Right atrium auricular region (tissue), 2 donors: Measurements from ENCODE around the gene SHISAL2A. TPM values are rescaled to one million over a fixed set of nuclear protein-coding genes. Genes with fewer than 3 reads are reported as not detected.

Source experiments
- DNase-seq: peaks from one replicate; pipeline ENCODE4 v3.0.0-alpha.2; 2019; ENCODE audit warnings: low spot score
- H3K27ac ChIP-seq, 2 donors: fragments of 200-600 bp; sonication (generic); 1 replicate in 1 of 2; 2 replicates in 1 of 2; pipeline ENCODE4 v1.5.1; 2016 to 2019
- H3K27me3 ChIP-seq, 2 donors: fragments of 200-600 bp; sonication (generic); one replicate each; pipeline versions ENCODE4 v1.5.1 to v1.6.0; 2017 to 2019
- H3K36me3 ChIP-seq: fragments of 200-600 bp; sonication (generic); one replicate; pipeline ENCODE4 v1.5.1; 2016
- H3K4me1 ChIP-seq, 2 donors: fragments of 200-600 bp; sonication (generic); one replicate each; pipeline versions ENCODE4 v1.5.1 to v1.6.0; 2017 to 2019
- H3K4me3 ChIP-seq, 2 donors: fragments of 200-600 bp; sonication (generic); 1 replicate in 1 of 2; 2 replicates in 1 of 2; pipeline ENCODE4 v1.5.1; 2017 to 2019; ENCODE audit warnings: mild to moderate bottlenecking in 1 of 2, moderate library complexity in 1 of 2
- H3K9me3 ChIP-seq, 2 donors: fragments of 200-600 bp; sonication (generic); one replicate each; pipeline ENCODE4 v1.5.1; 2019
- total RNA-seq, 2 donors: library from RNA; depleted of rRNA; stranded (reverse); fragments of >200 nt; gene quantifications; one replicate each; pipeline ENCODE4 v1.1.0, GENCODE V29; 2016
- TF ChIP-seq, protein P1 (sequence below), 2 donors: fragments of 200-600 bp; sonication (generic); IDR thresholded peaks; one replicate each; pipeline ENCODE4 v1.5.1; 2019; ENCODE audit warnings: antibody characterized with exemption in 2 of 2

Gene SHISAL2A
- total RNA-seq, 2 donors from 2014 or later, result not detected

DNA sequence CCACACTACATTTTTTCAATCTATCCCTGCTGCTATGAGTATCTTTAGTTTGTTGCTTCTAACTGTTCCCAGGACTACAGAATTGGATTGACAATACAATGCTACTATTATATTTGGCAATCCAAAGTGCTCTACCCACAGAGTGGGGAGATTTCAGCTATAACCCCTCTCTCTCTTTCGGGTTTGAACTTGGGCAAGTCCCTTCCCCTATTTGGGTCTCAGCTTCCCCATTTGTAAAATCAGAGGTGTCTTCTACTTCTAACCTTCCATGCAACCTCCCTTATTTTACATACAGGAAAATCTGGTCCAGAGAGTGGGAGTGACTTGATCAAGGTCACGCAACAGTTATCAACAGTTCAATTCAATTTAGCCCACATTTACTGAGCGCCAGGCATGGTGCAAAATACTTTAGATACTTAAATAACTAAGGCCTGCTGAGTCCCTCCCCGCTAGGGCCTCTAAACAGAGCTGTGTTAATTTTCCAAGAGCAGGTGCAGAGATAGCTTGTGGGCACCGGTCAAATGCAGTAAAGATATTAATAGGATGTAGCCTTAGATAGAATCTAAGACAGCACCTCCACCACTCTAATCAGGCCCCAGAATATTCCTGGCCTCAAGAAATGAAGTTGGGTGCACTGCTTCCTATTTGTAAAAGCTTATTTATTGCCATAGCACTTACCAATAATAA, 40.2 kb upstream of the SHISAL2A start:
- TF ChIP-seq, protein P1, sequence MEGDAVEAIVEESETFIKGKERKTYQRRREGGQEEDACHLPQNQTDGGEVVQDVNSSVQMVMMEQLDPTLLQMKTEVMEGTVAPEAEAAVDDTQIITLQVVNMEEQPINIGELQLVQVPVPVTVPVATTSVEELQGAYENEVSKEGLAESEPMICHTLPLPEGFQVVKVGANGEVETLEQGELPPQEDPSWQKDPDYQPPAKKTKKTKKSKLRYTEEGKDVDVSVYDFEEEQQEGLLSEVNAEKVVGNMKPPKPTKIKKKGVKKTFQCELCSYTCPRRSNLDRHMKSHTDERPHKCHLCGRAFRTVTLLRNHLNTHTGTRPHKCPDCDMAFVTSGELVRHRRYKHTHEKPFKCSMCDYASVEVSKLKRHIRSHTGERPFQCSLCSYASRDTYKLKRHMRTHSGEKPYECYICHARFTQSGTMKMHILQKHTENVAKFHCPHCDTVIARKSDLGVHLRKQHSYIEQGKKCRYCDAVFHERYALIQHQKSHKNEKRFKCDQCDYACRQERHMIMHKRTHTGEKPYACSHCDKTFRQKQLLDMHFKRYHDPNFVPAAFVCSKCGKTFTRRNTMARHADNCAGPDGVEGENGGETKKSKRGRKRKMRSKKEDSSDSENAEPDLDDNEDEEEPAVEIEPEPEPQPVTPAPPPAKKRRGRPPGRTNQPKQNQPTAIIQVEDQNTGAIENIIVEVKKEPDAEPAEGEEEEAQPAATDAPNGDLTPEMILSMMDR (IDR thresholded peaks at IDR 0.05), result no peak
- H3K27ac ChIP-seq, result no peak overlapping the region

DNA sequence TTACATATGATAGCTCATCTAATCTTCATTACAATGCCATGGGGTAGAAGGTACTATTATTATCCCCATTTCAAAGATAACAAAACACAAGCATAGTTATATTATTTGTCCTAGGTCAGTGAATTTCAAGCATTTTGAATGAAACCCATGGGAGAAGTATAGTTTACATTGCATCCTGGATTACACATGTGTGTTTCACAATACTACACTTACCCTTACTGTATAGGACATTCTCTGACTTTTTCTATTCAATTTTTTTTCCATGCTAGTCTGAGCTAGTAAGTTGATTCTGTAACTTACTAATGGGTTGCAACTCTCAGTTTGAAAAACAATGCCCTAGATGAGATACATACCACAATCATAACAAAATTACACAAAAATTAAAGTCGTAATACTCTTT, 39.5 kb upstream of the SHISAL2A start:
- H3K27me3 ChIP-seq, result no peaks in the 10 kb centered on the region
- TF ChIP-seq, protein P1 (IDR thresholded peaks at IDR 0.05), result no peak
- DNase-seq, result no peak
- no peaks in the 10 kb centered on the region for H3K4me1 ChIP-seq
- H3K9me3 ChIP-seq, result no peaks in the 10 kb centered on the region
- no peak overlapping the region for H3K4me3 ChIP-seq
- H3K36me3 ChIP-seq, result no peaks in the 10 kb centered on the region
- no peak overlapping the region for H3K27ac ChIP-seq

More for the DNA sequence above, 40.2 kb upstream of the SHISAL2A start:
- H3K4me3 ChIP-seq, result no peak overlapping the region
- H3K9me3 ChIP-seq, result no peaks in the 10 kb centered on the region
- no peak for DNase-seq
- no peaks in the 10 kb centered on the region for H3K36me3 ChIP-seq
- no peaks in the 10 kb centered on the region for H3K27me3 ChIP-seq
- H3K4me1 ChIP-seq, result no peaks in the 10 kb centered on the region

DNA sequence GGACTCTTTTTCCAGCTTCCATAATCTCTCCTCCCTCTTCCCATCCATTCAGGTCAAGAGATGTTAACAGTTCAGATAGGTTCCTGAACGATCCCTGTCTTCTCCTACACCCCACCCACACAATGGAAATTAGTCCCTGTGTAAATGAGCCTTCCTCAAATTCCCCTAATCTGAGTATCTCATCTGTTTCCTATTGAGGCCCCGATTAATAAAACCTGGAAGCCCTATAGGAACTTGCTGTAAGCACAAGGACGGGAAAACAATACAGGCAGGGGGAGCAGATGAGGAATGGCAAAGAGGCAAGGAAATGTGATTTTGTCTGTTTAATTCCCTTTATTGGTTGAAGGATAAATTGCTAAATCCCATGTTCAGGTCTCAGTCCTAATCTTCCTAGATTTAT, 37.9 kb upstream of the SHISAL2A start:
- DNase-seq, result no peak
- TF ChIP-seq, protein P1 (IDR thresholded peaks at IDR 0.05), result no peak
- no peak overlapping the region for H3K27ac ChIP-seq
- H3K27me3 ChIP-seq, result no peaks in the 10 kb centered on the region
- no peaks in the 10 kb centered on the region for H3K4me1 ChIP-seq
- H3K9me3 ChIP-seq, result no peaks in the 10 kb centered on the region
- no peaks in the 10 kb centered on the region for H3K36me3 ChIP-seq
- H3K4me3 ChIP-seq, result no peak overlapping the region

DNA sequence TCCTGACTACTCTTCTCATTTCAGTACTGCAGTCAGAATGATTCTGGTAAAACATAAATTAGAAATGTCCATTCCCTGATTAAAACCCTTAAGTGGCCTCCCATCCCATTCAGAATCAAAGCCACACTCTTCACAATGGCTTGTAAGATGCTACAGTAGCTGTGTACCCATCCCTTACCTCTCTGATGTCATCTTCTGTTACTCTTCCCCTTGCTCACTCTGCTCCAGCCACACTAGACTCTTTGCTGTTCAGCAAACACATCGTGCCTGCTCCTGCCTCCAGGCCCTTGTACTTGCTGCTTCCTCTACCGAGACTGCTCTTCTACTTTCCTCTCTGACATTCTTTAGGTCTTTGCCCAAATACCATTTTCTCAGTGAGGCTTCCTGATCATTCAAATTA, 35.1 kb upstream of the SHISAL2A start:
- H3K9me3 ChIP-seq, result no peaks in the 10 kb centered on the region
- no peak overlapping the region for H3K27ac ChIP-seq
- TF ChIP-seq, protein P1 (IDR thresholded peaks at IDR 0.05), result no peak
- no peaks in the 10 kb centered on the region for H3K27me3 ChIP-seq
- peaks cover 0 to 14% of the 10 kb centered on the region in 2 donors for H3K4me1 ChIP-seq
- DNase-seq, result no peak
- H3K36me3 ChIP-seq, result no peaks in the 10 kb centered on the region
- no peak overlapping the region for H3K4me3 ChIP-seq

DNA sequence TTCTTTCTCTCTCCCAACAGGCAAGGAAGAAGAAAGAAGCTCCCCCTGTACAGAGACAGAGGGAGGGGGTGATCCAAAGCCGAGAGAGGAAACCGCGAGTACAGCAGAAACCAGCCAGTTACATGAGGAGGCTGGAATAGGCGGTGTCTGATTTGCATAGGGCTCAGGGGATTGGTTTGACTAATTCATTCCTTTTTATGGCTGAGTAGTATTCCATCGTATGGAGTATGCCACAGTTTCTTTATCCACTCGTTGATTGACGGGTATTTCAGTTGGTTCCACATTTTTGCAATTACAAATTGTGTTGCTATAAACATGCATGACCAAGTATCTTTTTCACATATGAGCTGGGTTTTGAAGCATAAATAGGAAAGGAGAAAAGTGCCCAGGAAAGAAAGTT, 34.2 kb upstream of the SHISAL2A start:
- TF ChIP-seq, protein P1 (IDR thresholded peaks at IDR 0.05), result no peak
- Histone ChIP-seq H3K9me3 (no peaks in the 10 kb centered on the region), H3K36me3 (no peaks in the 10 kb centered on the region), H3K4me1 (peaks cover 0 to 22% of the 10 kb centered on the region in 2 donors), H3K27ac (no peak overlapping the region), H3K4me3 (no peak overlapping the region), H3K27me3 (no peaks in the 10 kb centered on the region)
- no peak for DNase-seq

DNA sequence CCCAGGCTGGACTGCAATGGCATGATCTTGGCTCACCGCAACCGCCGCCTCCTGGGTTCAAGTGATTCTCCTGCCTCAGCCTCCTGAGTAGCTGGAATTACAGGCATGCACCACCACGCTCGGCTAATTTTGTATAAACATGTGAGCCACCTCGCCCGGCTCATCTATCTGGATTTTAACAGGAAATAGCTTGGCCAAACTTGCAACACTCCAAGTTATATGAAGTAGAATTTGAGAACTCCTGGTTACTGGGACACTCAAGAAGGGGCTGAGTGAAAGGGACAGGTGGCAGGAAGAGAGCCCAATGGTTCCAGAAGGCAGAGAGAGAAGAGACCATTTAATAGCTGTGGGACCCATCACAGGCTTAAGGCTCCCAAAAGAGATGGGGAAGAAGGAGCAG, 33.7 kb upstream of the SHISAL2A start:
- Histone ChIP-seq H3K4me1 (peaks cover 0 to 27% of the 10 kb centered on the region in 2 donors), H3K27ac (no peak overlapping the region), H3K36me3 (no peaks in the 10 kb centered on the region), H3K27me3 (no peaks in the 10 kb centered on the region), H3K9me3 (no peaks in the 10 kb centered on the region), H3K4me3 (no peak overlapping the region)
- DNase-seq, result no peak
- TF ChIP-seq, protein P1 (IDR thresholded peaks at IDR 0.05), result no peak
